ENCODE measurements around the gene OR2AK2. TPM values are rescaled to one million over a fixed set of nuclear protein-coding genes. Genes with fewer than 3 reads are reported as not detected.

The OR2AK2 gene
- total RNA-seq, 1 experiment from 2014 or later: not detected

GRCh38 chr1:248015803-248016202, 50.8 kb downstream of the OR2AK2 start:
- H3K9me2 ChIP-seq (ENCODE audit: insufficient read depth): no peaks in the 10 kb centered on the region
- H2AFZ ChIP-seq (ENCODE audit: low read depth, low read length, poor library complexity, severe bottlenecking): no peak overlapping the region
- H3K27me3 ChIP-seq (ENCODE audit: insufficient read depth, low read length): no peaks in the 10 kb centered on the region
- no peaks in the 10 kb centered on the region for H3K36me3 ChIP-seq (ENCODE audit: control insufficient read depth in 1 of 2, insufficient read depth in 2 of 2, low read length in 2 of 2)
- ATAC-seq (no peak), DNase-seq (ENCODE audit: low read depth, low spot score) (no peak)
- no TSS peak for BruUV-seq (replicated peaks)
- no peaks in the 10 kb centered on the region for H4K20me1 ChIP-seq (ENCODE audit: insufficient read depth)
- RAD21 ChIA-PET (ENCODE audit: low non-redundant PET in 1 of 2, low total read pairs in 2 of 2, uncharacterized antibody in 2 of 2, unreplicated experiment in 2 of 2): no interaction called here
- intact Hi-C loops (cut with micrococcal nuclease): no loop called here
- no peak overlapping the region for H3K9ac ChIP-seq (ENCODE audit: low read length)
- H3K79me2 ChIP-seq (ENCODE audit: insufficient read depth, low read length): no peaks in the 10 kb centered on the region
- POLR2A ChIA-PET: no interaction called here
- H3K4me3 ChIP-seq (replicated peaks in 1 of 2; ENCODE audit: low read depth in 1 of 2, low read length in 2 of 2): no peak overlapping the region
- no peak overlapping the region for H3K27ac ChIP-seq (ENCODE audit: low read depth, low read length)
- H3K4me2 ChIP-seq (ENCODE audit: low read length): no peak overlapping the region
- CTCF ChIA-PET: no interaction called here
- no peaks in the 10 kb centered on the region for H3K4me1 ChIP-seq (ENCODE audit: control insufficient read depth in 1 of 2, insufficient read depth in 2 of 2, low read length in 2 of 2)
- TF ChIP-seq CTCF (IDR thresholded peaks at IDR 0.05 in 2 of 3, conservative IDR thresholded peaks at IDR 0.05 in 1 of 3; ENCODE audit: borderline replicate concordance in 1 of 3, insufficient read depth in 1 of 3, low read depth in 2 of 3, low read length in 2 of 3) (no peak), SIN3A (IDR thresholded peaks at IDR 0.05; ENCODE audit: low read depth) (no peak), JUND (IDR thresholded peaks at IDR 0.05) (no peak), TCF7L2 (IDR thresholded peaks at IDR 0.05; ENCODE audit: borderline replicate concordance, extremely low read depth, insufficient read depth, insufficient read length) (no peak)
- peaks cover 8 to 10% of the 10 kb centered on the region in 2 experiments; a peak in 3 of 4 replicates for H3K9me3 ChIP-seq (ENCODE audit: control insufficient read depth in 1 of 2, insufficient read depth in 1 of 2, low read depth in 1 of 2, low read length in 2 of 2)

Other genes with a start within 250 kb of the OR2AK2 start
- gene OR6F1, start 248.6 kb upstream of the OR2AK2 start, total RNA-seq (2021; ENCODE audit: unreplicated experiment): not detected
- gene OR14K1, start 226.6 kb upstream of the OR2AK2 start, total RNA-seq (2021; ENCODE audit: unreplicated experiment): not detected
- gene OR14A2, start 217.1 kb upstream of the OR2AK2 start, total RNA-seq (2021; ENCODE audit: unreplicated experiment): not detected
- gene OR1C1, start 204.7 kb upstream of the OR2AK2 start, total RNA-seq (2021; ENCODE audit: unreplicated experiment): not detected
- not detected for gene OR14A16, start 141.1 kb upstream of the OR2AK2 start, total RNA-seq (2021; ENCODE audit: unreplicated experiment)
- not detected for gene OR11L1, start 123.3 kb upstream of the OR2AK2 start, total RNA-seq (2021; ENCODE audit: unreplicated experiment)
- not detected for gene TRIM58, start 108.0 kb upstream of the OR2AK2 start, total RNA-seq (2021; ENCODE audit: unreplicated experiment)
- gene OR2W3, start 69.6 kb upstream of the OR2AK2 start, total RNA-seq (2021; ENCODE audit: unreplicated experiment): not detected
- not detected for gene OR2T8, start 45.0 kb upstream of the OR2AK2 start, total RNA-seq (2021; ENCODE audit: unreplicated experiment)
- not detected for gene OR2AJ1, start 40.3 kb upstream of the OR2AK2 start, total RNA-seq (2021; ENCODE audit: unreplicated experiment)
- gene OR2L8, start 16.4 kb upstream of the OR2AK2 start, total RNA-seq (2021; ENCODE audit: unreplicated experiment): not detected
- gene OR2L5, start 48.4 kb downstream of the OR2AK2 start, total RNA-seq (2021; ENCODE audit: unreplicated experiment): not detected
- not detected for gene OR2L2, start 64.8 kb downstream of the OR2AK2 start, total RNA-seq (2021; ENCODE audit: unreplicated experiment)
- not detected for gene OR2L3, start 81.6 kb downstream of the OR2AK2 start, total RNA-seq (2021; ENCODE audit: unreplicated experiment)
- gene OR2L13, start 130.0 kb downstream of the OR2AK2 start, total RNA-seq (2021; ENCODE audit: unreplicated experiment): not detected
- not detected for gene OR2M5, start 179.9 kb downstream of the OR2AK2 start, total RNA-seq (2021; ENCODE audit: unreplicated experiment)
- gene OR2M2, start 209.6 kb downstream of the OR2AK2 start, total RNA-seq (2021; ENCODE audit: unreplicated experiment): not detected
- not detected for gene OR2M3, start 232.0 kb downstream of the OR2AK2 start, total RNA-seq (2021; ENCODE audit: unreplicated experiment)